GM12878 (cell line): ENCODE results near the gene F13B. TPM values are rescaled to one million over a fixed set of nuclear protein-coding genes. Genes with fewer than 3 reads are reported as not detected.

ENCODE experiments used
- ATAC-seq: fragments of 200-7000 bp; cut with Tn5 transposase; 3 replicates; pipeline ENCODE4 v1.9.1; 2020; ENCODE audit warnings: mild to moderate bottlenecking, moderate library complexity
- BruUV-seq: library from RNA; stranded (reverse); fragments of 400-500 nt; replicated peaks from 2 replicates; lab custom pipeline; 2021; lab: Mats Ljungman, UMichigan
- CTCF ChIA-PET: fragments of 300-600 bp; sonication (Branson Sonifier 250); formaldehyde crosslinking; extraction: SDS; loops from one replicate; lab custom pipeline; 2021; ENCODE audit warnings: inconsistent platforms; lab: Yijun Ruan, JAX
- POLR2A ChIA-PET: fragments of 350-600 bp; formaldehyde crosslinking; extraction: SDS; loops from one replicate; lab custom pipeline; 2021; ENCODE audit warnings: inconsistent platforms; lab: Charles Lee
- RAD21 ChIA-PET: fragments of 300-600 bp; sonication (Branson Sonifier 250); formaldehyde crosslinking; loops from one replicate; lab custom pipeline; 2023; ENCODE audit warnings: antibody characterized with exemption; ENCODE audit not compliant: unreplicated experiment; lab: Charles Lee
- SMC1A ChIA-PET: fragments of 300-600 bp; sonication (Branson Sonifier 250); formaldehyde crosslinking; loops from one replicate; lab custom pipeline; 2023; ENCODE audit not compliant: unreplicated experiment, uncharacterized antibody; lab: Charles Lee
- DNase-seq: peaks from one replicate; pipeline ENCODE4 v3.0.0-alpha.2; 2011; ENCODE audit warnings: low read depth, low spot score
- FAIRE-seq: peaks from 3 replicates; lab custom pipeline; 2011; peaks lifted over from hg19 to GRCh38; lab: Jason Lieb, UNC
- H2AFZ ChIP-seq: 2 replicates; pipeline ENCODE4 v1.6.0; 2011; ENCODE audit warnings: low read depth, low read length, control low read depth; ENCODE audit not compliant: control insufficient read depth
- H3K27ac ChIP-seq: 2 replicates; pipeline ENCODE4 v1.5.1; 2011; ENCODE audit warnings: control low read depth; ENCODE audit not compliant: control insufficient read depth, insufficient read depth
- H3K27me3 ChIP-seq, 2 experiments: replicated peaks in 1 of 2; 2 replicates each; pipeline versions ENCODE4 v1.6.0 to v1.6.1; 2011; ENCODE audit warnings: low read length in 1 of 2; ENCODE audit not compliant: control insufficient read depth in 2 of 2, insufficient read depth in 2 of 2
- H3K36me3 ChIP-seq, 2 experiments: 2 replicates each; pipeline ENCODE4 v1.5.1; 2011; ENCODE audit warnings: low read length in 1 of 2; ENCODE audit not compliant: control insufficient read depth in 2 of 2, insufficient read depth in 2 of 2
- H3K4me1 ChIP-seq: 2 replicates; pipeline ENCODE4 v1.6.1; 2011; ENCODE audit warnings: mild to moderate bottlenecking, low read length, moderate library complexity, mixed read lengths; ENCODE audit not compliant: control insufficient read depth, insufficient read depth
- H3K4me2 ChIP-seq: 2 replicates; pipeline ENCODE4 v1.6.0; 2011; ENCODE audit warnings: control low read depth; ENCODE audit not compliant: control insufficient read depth, insufficient read depth
- H3K4me3 ChIP-seq: fragments of 200-600 bp; sonication (generic); 2 replicates; pipeline ENCODE4 v1.5.1; 2016
- H3K79me2 ChIP-seq: 2 replicates; pipeline ENCODE4 v1.6.0; 2011; ENCODE audit warnings: low read length; ENCODE audit not compliant: control insufficient read depth, insufficient read depth
- H3K9ac ChIP-seq: 2 replicates; pipeline ENCODE4 v1.8.0; 2011; ENCODE audit warnings: low read length, control low read depth, mixed read lengths; ENCODE audit not compliant: control insufficient read depth, insufficient read depth
- H3K9me3 ChIP-seq: replicated peaks from 3 replicates; pipeline ENCODE4 v1.5.1; 2011; ENCODE audit warnings: mild to moderate bottlenecking, low read length; ENCODE audit not compliant: control insufficient read depth, insufficient read depth
- H4K20me1 ChIP-seq: 2 replicates; pipeline ENCODE4 v1.6.0; 2011; ENCODE audit not compliant: control insufficient read depth, insufficient read depth
- BHLHE40 ChIP-seq, 2 experiments: fragments of 450-650 bp in 1 of 2; IDR thresholded peaks; 2 replicates each; pipeline ENCODE4 v1.6.1; 2011 to 2017; ENCODE audit warnings: low read depth in 2 of 2, borderline replicate concordance in 1 of 2, improper control_type of control experiment in 1 of 2, low read length in 1 of 2, mild to moderate bottlenecking in 1 of 2
- HCFC1 ChIP-seq: fragments of 150-350 bp; IDR thresholded peaks from 2 replicates; pipeline ENCODE4 v1.6.1; 2014; ENCODE audit warnings: low read length
- NFXL1 ChIP-seq: fragments of 450-650 bp; IDR thresholded peaks from 2 replicates; pipeline ENCODE4 v1.6.1; 2017; ENCODE audit warnings: antibody characterized with exemption, mild to moderate bottlenecking, borderline replicate concordance
- NR2F1 ChIP-seq: fragments of 450-650 bp; conservative IDR thresholded peaks from 2 replicates; pipeline ENCODE4 v1.6.1; 2017; ENCODE audit warnings: mild to moderate bottlenecking
- PML ChIP-seq: IDR thresholded peaks from 2 replicates; pipeline ENCODE4 v1.6.1; 2012; ENCODE audit warnings: low read length, inconsistent platforms
- POLR2AphosphoS2 ChIP-seq: IDR thresholded peaks from 2 replicates; pipeline ENCODE4 v1.6.1; 2011; ENCODE audit warnings: low read depth, mild to moderate bottlenecking, low read length, improper control_type of control experiment, moderate library complexity
- RAD21 ChIP-seq: IDR thresholded peaks from 2 replicates; pipeline ENCODE4 v1.6.1; 2011; ENCODE audit warnings: mild to moderate bottlenecking, low read depth, low read length, moderate library complexity; ENCODE audit not compliant: insufficient read depth
- RAD51 ChIP-seq: fragments of 450-650 bp; IDR thresholded peaks from 2 replicates; pipeline ENCODE4 v1.6.1; 2016; ENCODE audit warnings: moderate library complexity, mild to moderate bottlenecking, inconsistent platforms
- RUNX3 ChIP-seq: IDR thresholded peaks from 2 replicates; pipeline ENCODE4 v1.6.1; 2012; ENCODE audit warnings: low read length, inconsistent platforms
- SMARCA5 ChIP-seq: fragments of 450-650 bp; IDR thresholded peaks from 2 replicates; pipeline ENCODE4 v1.6.1; 2017; ENCODE audit warnings: mild to moderate bottlenecking
- SUPT20H ChIP-seq: IDR thresholded peaks from 2 replicates; pipeline ENCODE4 v1.6.1; 2011; ENCODE audit warnings: low read depth, mild to moderate bottlenecking, low read length, moderate library complexity, borderline replicate concordance; ENCODE audit not compliant: control insufficient read depth
- YBX1 ChIP-seq: fragments of 450-650 bp; IDR thresholded peaks from 2 replicates; pipeline ENCODE4 v1.6.1; 2016; ENCODE audit warnings: antibody characterized with exemption
- WGBS: methylation state at CpG from one replicate; pipeline ENCODE4 v1.1.6; 2016; ENCODE audit warnings: low lambda C conversion rate; ENCODE audit not compliant: insufficient replicate concordance, insufficient coverage; ENCODE audit errors: missing lambda C conversion rate; 5-methylcytosine and 5-hydroxymethylcytosine counted together
- in situ Hi-C: fragments of 300-500 bp; cut with MboI; formaldehyde crosslinking; loops from 9 replicates; pipeline ENCODE4 v1.14.3; 2018; ENCODE audit warnings: mixed read lengths
- intact Hi-C: fragments of 100-400 bp; cut with micrococcal nuclease; formaldehyde crosslinking; loops from one replicate; pipeline ENCODE4 v1.14.2; 2022; ENCODE audit not compliant: unreplicated experiment
- polyA plus RNA-seq, 11 experiments: library from polyadenylated mRNA; depleted of rRNA in 4 of 11; unstranded in 6 of 11; stranded (reverse) in 5 of 11; fragments of >200 nt; fragmentation: Nextera tagmentation in 4 of 11; fragmentation: Illumina TruSeq in 1 of 11; extraction: Ambion mirVana in 4 of 11; extraction: Trizol in 1 of 11; gene quantifications; 1 replicate in 1 of 11; 2 replicates in 10 of 11; pipeline versions ENCODE4 v1.2.1 to v1.2.3, GENCODE V29; 2011 to 2016; ENCODE audit warnings: inconsistent platforms in 2 of 11, missing spikeins in 2 of 11, low read depth in 1 of 11
- total RNA-seq, 4 experiments: library from RNA; depleted of rRNA in 3 of 4; stranded (reverse); fragments of >200 nt in 3 of 4; fragmentation: Illumina TruSeq in 1 of 4; extraction: Trizol in 1 of 4; gene quantifications; 2 replicates each; pipeline versions ENCODE4 v1.2.1 to v1.2.3, GENCODE V29; 2013 to 2021
- TF ChIP-seq, protein P1 (sequence below): IDR thresholded peaks from 2 replicates; pipeline ENCODE4 v1.6.1; 2011; ENCODE audit warnings: borderline replicate concordance, low read depth, mild to moderate bottlenecking, moderate library complexity, low read length; ENCODE audit not compliant: insufficient read depth, poor library complexity, severe bottlenecking
- TF ChIP-seq, protein P2 (sequence below): IDR thresholded peaks from 2 replicates; pipeline ENCODE4 v1.6.1; 2011; ENCODE audit warnings: low read depth, mild to moderate bottlenecking, low read length, moderate library complexity, borderline replicate concordance; ENCODE audit errors: extremely low read depth
- TF ChIP-seq, protein P3 (sequence below): fragments of 450-650 bp; IDR thresholded peaks from 2 replicates; pipeline ENCODE4 v1.6.1; 2018; ENCODE audit warnings: borderline replicate concordance, mild to moderate bottlenecking; ENCODE audit not compliant: partially characterized antibody

The F13B gene
- total and polyA plus RNA-seq, 10 of the 15 experiments (the other 5 are each of a cell fraction or from before 2014, with no cell fraction given): 0.06 TPM; not detected in 9

GRCh38 chr1:196993916-196994315 is 73.1 kb downstream of the F13B start:
- no peak for FAIRE-seq
- Histone ChIP-seq H3K27ac (no peak overlapping the region), H3K4me3 (no peak overlapping the region), H3K36me3 (no peaks in the 10 kb centered on the region), H3K27me3 (no peaks in the 10 kb centered on the region), H2AFZ (no peak overlapping the region), H3K4me2 (no peak overlapping the region), H4K20me1 (no peaks in the 10 kb centered on the region), H3K79me2 (no peaks in the 10 kb centered on the region), H3K4me1 (no peaks in the 10 kb centered on the region), H3K9me3 (no peaks in the 10 kb centered on the region), H3K9ac (no peak overlapping the region)
- no peak for ATAC-seq
- no peak for DNase-seq
- 2% methylated on average over 2 of the region's 2 CpGs for WGBS
- RAD21 ChIA-PET: no interaction called here
- in situ Hi-C loops: no loop called here
- CTCF ChIA-PET: no interaction called here
- POLR2A ChIA-PET: no interaction called here
- TF ChIP-seq RAD21 (no peak), HCFC1 (no peak), SUPT20H (no peak), PML (no peak), RAD51 (no peak), RUNX3 (no peak), BHLHE40 (IDR thresholded peaks at IDR 0.05; ENCODE audit: borderline replicate concordance in 1 of 2, low read depth in 2 of 2, low read length in 1 of 2) (no peak), SMARCA5 (no peak), YBX1 (no peak), NFXL1 (no peak), POLR2AphosphoS2 (no peak), NR2F1 (no peak)
- TF ChIP-seq, protein P1, sequence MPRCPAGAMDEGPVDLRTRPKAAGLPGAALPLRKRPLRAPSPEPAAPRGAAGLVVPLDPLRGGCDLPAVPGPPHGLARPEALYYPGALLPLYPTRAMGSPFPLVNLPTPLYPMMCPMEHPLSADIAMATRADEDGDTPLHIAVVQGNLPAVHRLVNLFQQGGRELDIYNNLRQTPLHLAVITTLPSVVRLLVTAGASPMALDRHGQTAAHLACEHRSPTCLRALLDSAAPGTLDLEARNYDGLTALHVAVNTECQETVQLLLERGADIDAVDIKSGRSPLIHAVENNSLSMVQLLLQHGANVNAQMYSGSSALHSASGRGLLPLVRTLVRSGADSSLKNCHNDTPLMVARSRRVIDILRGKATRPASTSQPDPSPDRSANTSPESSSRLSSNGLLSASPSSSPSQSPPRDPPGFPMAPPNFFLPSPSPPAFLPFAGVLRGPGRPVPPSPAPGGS: no peak
- TF ChIP-seq, protein P2, sequence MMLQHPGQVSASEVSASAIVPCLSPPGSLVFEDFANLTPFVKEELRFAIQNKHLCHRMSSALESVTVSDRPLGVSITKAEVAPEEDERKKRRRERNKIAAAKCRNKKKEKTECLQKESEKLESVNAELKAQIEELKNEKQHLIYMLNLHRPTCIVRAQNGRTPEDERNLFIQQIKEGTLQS: no peak
- TF ChIP-seq, protein P3, sequence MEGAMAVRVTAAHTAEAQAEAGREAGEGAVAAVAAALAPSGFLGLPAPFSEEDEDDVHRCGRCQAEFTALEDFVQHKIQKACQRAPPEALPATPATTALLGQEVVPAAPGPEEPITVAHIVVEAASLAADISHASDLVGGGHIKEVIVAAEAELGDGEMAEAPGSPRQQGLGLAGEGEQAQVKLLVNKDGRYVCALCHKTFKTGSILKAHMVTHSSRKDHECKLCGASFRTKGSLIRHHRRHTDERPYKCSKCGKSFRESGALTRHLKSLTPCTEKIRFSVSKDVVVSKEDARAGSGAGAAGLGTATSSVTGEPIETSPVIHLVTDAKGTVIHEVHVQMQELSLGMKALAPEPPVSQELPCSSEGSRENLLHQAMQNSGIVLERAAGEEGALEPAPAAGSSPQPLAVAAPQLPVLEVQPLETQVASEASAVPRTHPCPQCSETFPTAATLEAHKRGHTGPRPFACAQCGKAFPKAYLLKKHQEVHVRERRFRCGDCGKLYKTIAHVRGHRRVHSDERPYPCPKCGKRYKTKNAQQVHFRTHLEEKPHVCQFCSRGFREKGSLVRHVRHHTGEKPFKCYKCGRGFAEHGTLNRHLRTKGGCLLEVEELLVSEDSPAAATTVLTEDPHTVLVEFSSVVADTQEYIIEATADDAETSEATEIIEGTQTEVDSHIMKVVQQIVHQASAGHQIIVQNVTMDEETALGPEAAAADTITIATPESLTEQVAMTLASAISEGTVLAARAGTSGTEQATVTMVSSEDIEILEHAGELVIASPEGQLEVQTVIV: no peak
- no TSS peak for BruUV-seq
- intact Hi-C loops: no loop called here
- SMC1A ChIA-PET: interaction anchor here (0.6 to 0.7 kb wide), 2 partner anchors 39 to 403 kb away, joined by 3 read pairs; no protein-coding TSS in a partner anchor
